HEK293 (cell line): ENCODE data around the gene VIT.

Experiments used
- CTCF ChIA-PET: fragments of 350-600 bp; formaldehyde crosslinking; extraction: SDS; loops from one replicate; lab custom pipeline; 2021; ENCODE audit warnings: antibody characterized with exemption; lab: Yijun Ruan, JAX
- POLR2A ChIA-PET: fragments of 300-600 bp; formaldehyde crosslinking; extraction: SDS; loops from one replicate; lab custom pipeline; 2020; ENCODE audit warnings: antibody characterized with exemption, inconsistent platforms; lab: Yijun Ruan, JAX
- H3K27ac ChIP-seq: fragments of 200-500 bp; sonication (Bioruptor generic); 2 replicates; pipeline ENCODE4 v1.5.1; 2014; ENCODE audit warnings: low read depth, low read length, control low read depth, inconsistent platforms; ENCODE audit errors: extremely low read depth
- H3K36me3 ChIP-seq, 2 experiments: fragments of 200-500 bp in 1 of 2; sonication (Bioruptor generic) in 1 of 2; 1 replicate in 1 of 2; 2 replicates in 1 of 2; pipeline ENCODE4 v1.5.1; 2014 to 2017; ENCODE audit warnings: inconsistent platforms in 2 of 2, low read length in 2 of 2; ENCODE audit not compliant: control insufficient read depth in 2 of 2, insufficient read depth in 1 of 2
- H3K4me1 ChIP-seq: fragments of 200-500 bp; sonication (Bioruptor generic); 2 replicates; pipeline ENCODE4 v1.5.1; 2014; ENCODE audit warnings: mild to moderate bottlenecking, low read length, inconsistent platforms; ENCODE audit not compliant: control insufficient read depth, insufficient read depth
- H3K4me3 ChIP-seq: 2 replicates; pipeline ENCODE4 v1.5.1; 2011; ENCODE audit warnings: low read depth, mild to moderate bottlenecking, control low read depth, low read length, moderate library complexity
- H3K9me3 ChIP-seq: fragments of 200-500 bp; sonication (Bioruptor generic); 2 replicates; pipeline ENCODE4 v1.5.1; 2014; ENCODE audit warnings: low read depth, low read length, inconsistent platforms; ENCODE audit not compliant: control insufficient read depth, insufficient read depth
- BCL11A ChIP-seq: fragments of 450-650 bp; formaldehyde crosslinking; IDR thresholded peaks from 2 replicates; pipeline ENCODE4 v1.5.1; 2016; ENCODE audit warnings: low read depth, missing biosample characterization, missing genetic modification characterization
- BCL6B ChIP-seq: fragments of 450-650 bp; formaldehyde crosslinking; IDR thresholded peaks from 2 replicates; pipeline ENCODE4 v1.5.1; 2017; ENCODE audit warnings: missing biosample characterization, missing genetic modification characterization
- GLIS1 ChIP-seq: fragments of 450-650 bp; formaldehyde crosslinking; IDR thresholded peaks from 2 replicates; pipeline ENCODE4 v1.5.1; 2016; ENCODE audit warnings: missing biosample characterization, missing genetic modification characterization
- OVOL3 ChIP-seq: fragments of 450-650 bp; formaldehyde crosslinking; IDR thresholded peaks from 2 replicates; pipeline ENCODE4 v1.5.1; 2016; ENCODE audit warnings: missing biosample characterization, missing genetic modification characterization
- PRDM1 ChIP-seq: fragments of 450-650 bp; formaldehyde crosslinking; IDR thresholded peaks from 2 replicates; pipeline ENCODE4; 2016; ENCODE audit warnings: missing biosample characterization, missing genetic modification characterization
- RBAK ChIP-seq: fragments of 450-650 bp; formaldehyde crosslinking; IDR thresholded peaks from 2 replicates; pipeline ENCODE4 v1.5.1; 2016; ENCODE audit warnings: missing biosample characterization, missing genetic modification characterization
- SALL2 ChIP-seq: fragments of 450-650 bp; formaldehyde crosslinking; IDR thresholded peaks from 2 replicates; pipeline ENCODE4 v1.5.0; 2017; ENCODE audit warnings: missing biosample characterization, mild to moderate bottlenecking, missing genetic modification characterization, borderline replicate concordance
- SP2 ChIP-seq: fragments of 450-650 bp; formaldehyde crosslinking; IDR thresholded peaks from 2 replicates; pipeline ENCODE4 v1.5.1; 2016; ENCODE audit warnings: missing biosample characterization, missing genetic modification characterization
- TCF7L2 ChIP-seq: IDR thresholded peaks from 2 replicates; pipeline ENCODE4 v1.6.1; 2011; ENCODE audit warnings: low read depth, mild to moderate bottlenecking, inconsistent platforms, low read length, moderate library complexity, borderline replicate concordance
- TRIM28 ChIP-seq: IDR thresholded peaks from 2 replicates; pipeline ENCODE4 v1.6.1; 2011; ENCODE audit warnings: low read length, control low read depth, borderline replicate concordance
- YY1 ChIP-seq: fragments of 450-650 bp; formaldehyde crosslinking; IDR thresholded peaks from 2 replicates; pipeline ENCODE4 v1.5.1; 2018; ENCODE audit warnings: missing biosample characterization, missing genetic modification characterization
- YY2 ChIP-seq: fragments of 450-650 bp; formaldehyde crosslinking; IDR thresholded peaks from 2 replicates; pipeline ENCODE4 v1.5.1; 2016; ENCODE audit warnings: missing biosample characterization, missing genetic modification characterization
- ZBTB49 ChIP-seq: fragments of 450-650 bp; formaldehyde crosslinking; IDR thresholded peaks from 2 replicates; pipeline ENCODE4 v1.5.1; 2016; ENCODE audit warnings: missing biosample characterization, missing genetic modification characterization, low read depth
- ZNF138 ChIP-seq: fragments of 450-650 bp; formaldehyde crosslinking; IDR thresholded peaks from 2 replicates; pipeline ENCODE4 v1.5.1; 2016; ENCODE audit warnings: missing biosample characterization, missing genetic modification characterization, borderline replicate concordance
- ZNF302 ChIP-seq: fragments of 450-650 bp; formaldehyde crosslinking; IDR thresholded peaks from 2 replicates; pipeline ENCODE4 v1.5.1; 2016; ENCODE audit warnings: missing biosample characterization, missing genetic modification characterization, low read depth
- ZNF426 ChIP-seq: fragments of 450-650 bp; formaldehyde crosslinking; IDR thresholded peaks from 2 replicates; pipeline ENCODE4 v1.5.1; 2017; ENCODE audit warnings: missing biosample characterization, missing genetic modification characterization, mild to moderate bottlenecking, inconsistent platforms, moderate library complexity
- ZNF596 ChIP-seq: fragments of 450-650 bp; IDR thresholded peaks from 2 replicates; pipeline ENCODE4 v1.5.0; 2018; ENCODE audit warnings: missing biosample characterization, mild to moderate bottlenecking, missing genetic modification characterization, moderate library complexity
- ZNF621 ChIP-seq: fragments of 450-650 bp; formaldehyde crosslinking; IDR thresholded peaks from 2 replicates; pipeline ENCODE4 v1.5.1; 2017; ENCODE audit warnings: missing biosample characterization, missing genetic modification characterization
- ZNF707 ChIP-seq: fragments of 450-650 bp; formaldehyde crosslinking; IDR thresholded peaks from 2 replicates; pipeline ENCODE4 v1.5.1; 2016; ENCODE audit warnings: missing biosample characterization, missing genetic modification characterization
- ZNF776 ChIP-seq: fragments of 450-650 bp; formaldehyde crosslinking; IDR thresholded peaks from 2 replicates; pipeline ENCODE4 v1.5.0; 2017; ENCODE audit warnings: missing biosample characterization, missing genetic modification characterization, borderline replicate concordance
- ZNF830 ChIP-seq: fragments of 450-650 bp; IDR thresholded peaks from 2 replicates; pipeline ENCODE4 v1.5.0; 2018; ENCODE audit warnings: missing biosample characterization, missing genetic modification characterization, low read depth, mild to moderate bottlenecking, moderate library complexity
- ZNF837 ChIP-seq: fragments of 450-650 bp; formaldehyde crosslinking; IDR thresholded peaks from 2 replicates; pipeline ENCODE4 v1.5.1; 2016; ENCODE audit warnings: missing biosample characterization, missing genetic modification characterization
- TF ChIP-seq, protein P1 (sequence below): fragments of 450-650 bp; formaldehyde crosslinking; IDR thresholded peaks from 2 replicates; pipeline ENCODE4 v1.5.1; 2016; ENCODE audit warnings: missing biosample characterization, missing genetic modification characterization

The VIT gene

GRCh38 chr2:36702781-36703180 is 6.3 kb downstream of the VIT start (continued):
- TF ChIP-seq YY2 (tag by site-specific recombination), result no peak
- TF ChIP-seq, all 188 proteins: peak for 0

DNA sequence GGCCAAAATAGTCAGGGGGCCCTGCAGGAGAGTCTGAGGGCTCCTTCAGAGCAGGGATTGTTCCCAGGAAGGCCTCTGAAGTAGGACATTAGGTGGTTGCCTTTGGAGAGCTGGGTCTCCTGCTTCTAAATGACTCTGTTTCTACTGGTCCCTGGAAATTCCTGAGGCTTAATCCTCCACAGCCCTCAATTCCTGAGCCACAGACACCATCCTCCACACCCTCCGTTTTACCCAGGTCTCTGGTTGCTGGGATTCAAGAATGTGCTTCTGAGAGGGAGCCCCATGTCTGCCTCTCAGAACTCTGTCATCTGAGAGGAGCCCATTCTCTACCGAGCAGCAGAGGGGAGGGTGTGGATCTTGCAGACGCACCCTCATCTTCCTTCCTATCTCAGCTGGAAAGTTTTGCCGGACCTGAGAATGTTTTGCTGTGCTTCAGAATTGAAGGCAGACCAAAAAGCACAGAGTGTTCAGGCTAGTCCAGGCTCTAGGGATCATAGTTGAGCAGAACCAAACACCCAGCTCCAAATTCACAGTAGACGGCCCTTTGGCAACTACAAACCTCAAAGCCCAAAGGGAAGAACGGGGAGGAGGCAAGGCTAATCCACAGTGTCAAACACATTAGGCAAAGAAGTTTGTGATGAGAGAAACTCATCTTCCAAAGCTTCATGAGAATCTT is 8.1 kb downstream of the VIT start:
- no peak overlapping the region for H3K27ac ChIP-seq
- H3K36me3 ChIP-seq, result no peaks in the 10 kb centered on the region
- ChIA-PET CTCF (no interaction called here), POLR2A (no interaction called here)
- TF ChIP-seq YY1 (tag by site-specific recombination), result no peak
- no peak for TF ChIP-seq BCL6B (tag by site-specific recombination)
- TF ChIP-seq ZNF621 (tag by site-specific recombination), result no peak
- no peaks in the 10 kb centered on the region for H3K9me3 ChIP-seq
- no peak overlapping the region for H3K4me3 ChIP-seq
- peaks cover 6% of the 10 kb centered on the region; the same call in 1 of the 2 replicates for H3K4me1 ChIP-seq

DNA sequence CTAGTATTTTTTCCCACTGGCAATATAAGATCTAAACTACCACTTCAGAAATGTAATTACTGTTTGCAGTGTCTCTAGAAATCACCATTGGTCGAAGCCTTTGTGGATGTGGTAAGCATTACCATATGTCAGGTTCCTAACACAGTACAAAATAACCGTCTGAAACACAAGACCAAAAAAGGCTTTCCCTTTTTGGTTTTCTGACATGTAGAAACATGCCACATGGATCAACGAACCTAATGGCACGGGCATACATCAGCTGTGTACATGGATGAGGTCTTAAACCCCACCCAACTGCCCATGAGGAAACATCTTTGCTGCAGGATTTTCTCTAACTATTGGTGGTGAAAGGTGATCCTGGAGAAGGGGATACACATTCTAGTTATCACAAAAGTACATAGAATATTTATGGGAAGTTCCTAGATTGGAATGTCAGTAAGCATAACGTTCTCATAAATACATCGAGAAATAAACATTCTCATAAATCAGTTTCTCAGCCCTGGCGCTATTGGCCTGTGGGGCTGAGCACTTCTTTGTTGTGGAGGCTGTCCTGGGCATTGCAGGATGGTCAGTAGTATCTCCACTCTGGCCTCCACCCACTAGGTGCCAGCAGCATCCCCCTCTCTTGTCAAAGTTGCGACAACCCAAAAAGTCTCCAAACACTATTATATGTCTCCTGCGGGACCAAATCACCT is 9.0 kb downstream of the VIT start:
- Histone ChIP-seq H3K36me3 (no peaks in the 10 kb centered on the region), H3K9me3 (no peaks in the 10 kb centered on the region), H3K4me1 (peaks cover 6% of the 10 kb centered on the region; the same call in 1 of the 2 replicates), H3K27ac (no peak overlapping the region), H3K4me3 (no peak overlapping the region)
- TF ChIP-seq ZNF426 (tag by site-specific recombination), result no peak
- no peak for TF ChIP-seq ZNF302
- TF ChIP-seq ZNF596 (tag by site-specific recombination), result no peak
- no peak for TF ChIP-seq ZBTB49
- TF ChIP-seq RBAK (tag by site-specific recombination), result no peak
- no peak for TF ChIP-seq TCF7L2
- no peak for TF ChIP-seq ZNF830 (tag by site-specific recombination)
- no peak for TF ChIP-seq SP2 (tag by site-specific recombination)
- TF ChIP-seq ZNF776 (tag by site-specific recombination), result no peak
- TF ChIP-seq ZNF707 (tag by site-specific recombination), result no peak
- TF ChIP-seq ZNF138 (tag by site-specific recombination), result no peak
- TF ChIP-seq, protein P1, sequence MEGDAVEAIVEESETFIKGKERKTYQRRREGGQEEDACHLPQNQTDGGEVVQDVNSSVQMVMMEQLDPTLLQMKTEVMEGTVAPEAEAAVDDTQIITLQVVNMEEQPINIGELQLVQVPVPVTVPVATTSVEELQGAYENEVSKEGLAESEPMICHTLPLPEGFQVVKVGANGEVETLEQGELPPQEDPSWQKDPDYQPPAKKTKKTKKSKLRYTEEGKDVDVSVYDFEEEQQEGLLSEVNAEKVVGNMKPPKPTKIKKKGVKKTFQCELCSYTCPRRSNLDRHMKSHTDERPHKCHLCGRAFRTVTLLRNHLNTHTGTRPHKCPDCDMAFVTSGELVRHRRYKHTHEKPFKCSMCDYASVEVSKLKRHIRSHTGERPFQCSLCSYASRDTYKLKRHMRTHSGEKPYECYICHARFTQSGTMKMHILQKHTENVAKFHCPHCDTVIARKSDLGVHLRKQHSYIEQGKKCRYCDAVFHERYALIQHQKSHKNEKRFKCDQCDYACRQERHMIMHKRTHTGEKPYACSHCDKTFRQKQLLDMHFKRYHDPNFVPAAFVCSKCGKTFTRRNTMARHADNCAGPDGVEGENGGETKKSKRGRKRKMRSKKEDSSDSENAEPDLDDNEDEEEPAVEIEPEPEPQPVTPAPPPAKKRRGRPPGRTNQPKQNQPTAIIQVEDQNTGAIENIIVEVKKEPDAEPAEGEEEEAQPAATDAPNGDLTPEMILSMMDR, result no peak
- no peak for TF ChIP-seq GLIS1
- TF ChIP-seq BCL11A, result no peak
- no peak for TF ChIP-seq OVOL3
- TF ChIP-seq ZNF837 (tag by site-specific recombination), result no peak
- no peak for TF ChIP-seq SALL2 (tag by site-specific recombination)
- TF ChIP-seq TRIM28, result no peak
- no peak for TF ChIP-seq PRDM1 (tag by site-specific recombination)
- ChIA-PET POLR2A (no interaction called here), CTCF (interaction anchor here (0.7 kb wide), 1 partner anchor 103 kb away, joined by 3 read pairs; no protein-coding TSS in a partner anchor)
